Measurements from ENCODE around the gene CARTPT. TPM values are rescaled to one million over a fixed set of nuclear protein-coding genes. Genes with fewer than 3 reads are reported as not detected.

Gene CARTPT
- total and polyA plus RNA-seq, 7 experiments from 2014 or later, result not detected

- Histone ChIP-seq H3K27me3 (ENCODE audit: control insufficient read depth in 2 of 2, insufficient read depth in 2 of 2, low read length in 2 of 2) (no peaks in the 10 kb centered on the region), H3K4me3 (ENCODE audit: low read length) (no peak overlapping the region), H3K36me3 (ENCODE audit: control insufficient read depth in 2 of 3, insufficient read depth in 3 of 3, low read length in 3 of 3) (no peaks in the 10 kb centered on the region), H3K9me3 (ENCODE audit: control insufficient read depth in 2 of 3, low read length in 3 of 3) (peaks cover 0 to 5% (median 0%) of the 10 kb centered on the region in 3 experiments), H3K4me1 (ENCODE audit: control insufficient read depth in 2 of 2, insufficient read depth in 2 of 2, low read length in 2 of 2) (no peaks in the 10 kb centered on the region), H3K27ac (ENCODE audit: low read depth, low read length) (no peak overlapping the region)
- Mint-ChIP-seq H3K4me1 (no peaks in the 10 kb centered on the region), H3K36me3 (peaks cover 0 to 6% (median 0%) of the 10 kb centered on the region in 5 donors), H3K27ac (no peak overlapping the region), H3K27me3 (peaks cover 9 to 20% (median 14%) of the 10 kb centered on the region in 5 donors), H3K4me3 (no peak overlapping the region), H3K9me3 (peaks cover 0 to 15% (median 8%) of the 10 kb centered on the region in 11 donors)
- intact Hi-C loops (cut with micrococcal nuclease), result no loop called here
- ATAC-seq (no peak), DNase-seq (no peak)
- CTCF ChIA-PET, result no interaction called here
- POLR2A ChIA-PET, result no interaction called here
Observed at GRCh38 chr5:71743155-71743554, 24.1 kb downstream of the CARTPT start.

- intact Hi-C loops (cut with micrococcal nuclease), result no loop called here
- H3K27ac Mint-ChIP-seq, result no peak overlapping the region
- Histone ChIP-seq H3K36me3 (ENCODE audit: control insufficient read depth in 2 of 3, insufficient read depth in 3 of 3, low read length in 3 of 3) (no peaks in the 10 kb centered on the region), H3K27me3 (ENCODE audit: control insufficient read depth in 2 of 2, insufficient read depth in 2 of 2, low read length in 2 of 2) (no peaks in the 10 kb centered on the region), H3K4me3 (ENCODE audit: low read length) (no peak overlapping the region), H3K4me1 (ENCODE audit: control insufficient read depth in 2 of 2, insufficient read depth in 2 of 2, low read length in 2 of 2) (no peaks in the 10 kb centered on the region), H3K27ac (ENCODE audit: low read depth, low read length) (no peak overlapping the region), H3K9me3 (ENCODE audit: control insufficient read depth in 2 of 3, low read length in 3 of 3) (peaks cover 0 to 5% (median 0%) of the 10 kb centered on the region in 3 experiments)
- no peak overlapping the region for H3K4me3 Mint-ChIP-seq
- ATAC-seq, result no peak
- H3K4me1 Mint-ChIP-seq, result no peaks in the 10 kb centered on the region
- DNase-seq, result no peak
- ChIA-PET CTCF (interaction anchor here (0.6 kb wide), 1 partner anchor 319 kb away, joined by 5 read pairs; no protein-coding TSS in a partner anchor), POLR2A (no interaction called here)
- H3K27me3 Mint-ChIP-seq, result peaks cover 9 to 18% (median 13%) of the 10 kb centered on the region in 5 donors
- H3K9me3 Mint-ChIP-seq, result peaks cover 0 to 15% (median 8%) of the 10 kb centered on the region in 11 donors
- H3K36me3 Mint-ChIP-seq, result peaks cover 0 to 6% (median 0%) of the 10 kb centered on the region in 5 donors
Observed at GRCh38 chr5:71744009-71744790, 25.1 kb downstream of the CARTPT start.

- H3K36me3 ChIP-seq (ENCODE audit: control insufficient read depth in 2 of 3, insufficient read depth in 3 of 3, low read length in 3 of 3), result no peaks in the 10 kb centered on the region
- H3K27ac Mint-ChIP-seq, result no peak overlapping the region
- H3K4me3 ChIP-seq (ENCODE audit: low read length), result no peak overlapping the region
- H3K4me1 ChIP-seq (ENCODE audit: control insufficient read depth in 2 of 2, insufficient read depth in 2 of 2, low read length in 2 of 2), result no peaks in the 10 kb centered on the region
- no peak for ATAC-seq
- H3K36me3 Mint-ChIP-seq, result no peaks in the 10 kb centered on the region
- H3K27me3 Mint-ChIP-seq, result peaks cover 3 to 13% (median 9%) of the 10 kb centered on the region in 5 donors
- no peaks in the 10 kb centered on the region for H3K9me3 ChIP-seq (ENCODE audit: control insufficient read depth in 2 of 3, low read length in 3 of 3)
- H3K4me3 Mint-ChIP-seq, result no peak overlapping the region
- no peaks in the 10 kb centered on the region for H3K27me3 ChIP-seq (ENCODE audit: control insufficient read depth in 2 of 2, insufficient read depth in 2 of 2, low read length in 2 of 2)
- H3K27ac ChIP-seq (ENCODE audit: low read depth, low read length), result no peak overlapping the region
- POLR2A ChIA-PET, result no interaction called here
- no peak for DNase-seq
- no peaks in the 10 kb centered on the region for H3K4me1 Mint-ChIP-seq
- CTCF ChIA-PET, result no interaction called here
- intact Hi-C loops (cut with micrococcal nuclease), result no loop called here
- H3K9me3 Mint-ChIP-seq, result peaks cover 0 to 4% (median 0%) of the 10 kb centered on the region in 11 donors
Observed at GRCh38 chr5:71747182-71747581, 28.1 kb downstream of the CARTPT start.

GRCh38 chr5:71748360-71748759 lies 29.3 kb downstream of the CARTPT start:
- POLR2A ChIA-PET, result no interaction called here
- DNase-seq, result no peak
- Histone ChIP-seq H3K27ac (ENCODE audit: low read depth, low read length) (no peak overlapping the region), H3K4me3 (ENCODE audit: low read length) (no peak overlapping the region), H3K9me3 (ENCODE audit: control insufficient read depth in 2 of 3, low read length in 3 of 3) (no peaks in the 10 kb centered on the region), H3K4me1 (ENCODE audit: control insufficient read depth in 2 of 2, insufficient read depth in 2 of 2, low read length in 2 of 2) (no peaks in the 10 kb centered on the region), H3K36me3 (ENCODE audit: control insufficient read depth in 2 of 3, insufficient read depth in 3 of 3, low read length in 3 of 3) (no peaks in the 10 kb centered on the region), H3K27me3 (ENCODE audit: control insufficient read depth in 2 of 2, insufficient read depth in 2 of 2, low read length in 2 of 2) (no peaks in the 10 kb centered on the region)
- intact Hi-C loops (cut with micrococcal nuclease), result no loop called here
- Mint-ChIP-seq H3K4me3 (no peak overlapping the region), H3K9me3 (peaks cover 0 to 4% (median 0%) of the 10 kb centered on the region in 11 donors), H3K27ac (no peak overlapping the region), H3K36me3 (no peaks in the 10 kb centered on the region), H3K27me3 (peaks cover 3 to 12% (median 10%) of the 10 kb centered on the region in 5 donors), H3K4me1 (no peaks in the 10 kb centered on the region)
- CTCF ChIA-PET, result no interaction called here
- ATAC-seq, result no peak

- POLR2A ChIA-PET, result no interaction called here
- H3K27ac ChIP-seq (ENCODE audit: low read depth, low read length), result no peak overlapping the region
Observed at GRCh38 chr5:71751422-71751821, 32.3 kb downstream of the CARTPT start.

GRCh38 chr5:71752441-71753190 lies 33.5 kb downstream of the CARTPT start:
- no peak overlapping the region for H3K27ac ChIP-seq (ENCODE audit: low read depth, low read length)
- no peak for ATAC-seq
- H3K9me3 Mint-ChIP-seq, result no peaks in the 10 kb centered on the region
- H3K27ac Mint-ChIP-seq, result no peak overlapping the region
- no peaks in the 10 kb centered on the region for H3K9me3 ChIP-seq (ENCODE audit: control insufficient read depth in 2 of 3, low read length in 3 of 3)
- H3K36me3 Mint-ChIP-seq, result no peaks in the 10 kb centered on the region
- H3K4me3 ChIP-seq (ENCODE audit: low read length), result no peak overlapping the region
- H3K27me3 ChIP-seq (ENCODE audit: control insufficient read depth in 2 of 2, insufficient read depth in 2 of 2, low read length in 2 of 2), result no peaks in the 10 kb centered on the region
- intact Hi-C loops (cut with micrococcal nuclease), result no loop called here
- H3K4me3 Mint-ChIP-seq, result no peak overlapping the region
- H3K27me3 Mint-ChIP-seq, result peaks cover 0 to 5% (median 0%) of the 10 kb centered on the region in 5 donors
- no peaks in the 10 kb centered on the region for H3K36me3 ChIP-seq (ENCODE audit: control insufficient read depth in 2 of 3, insufficient read depth in 3 of 3, low read length in 3 of 3)
- DNase-seq, result no peak
- ChIA-PET POLR2A (no interaction called here), CTCF (no interaction called here)
- no peaks in the 10 kb centered on the region for H3K4me1 ChIP-seq (ENCODE audit: control insufficient read depth in 2 of 2, insufficient read depth in 2 of 2, low read length in 2 of 2)
- peaks cover 1 to 8% (median 5%) of the 10 kb centered on the region in 7 donors for H3K4me1 Mint-ChIP-seq

More at GRCh38 chr5:71751422-71751821, 32.3 kb downstream of the CARTPT start:
- ATAC-seq, result no peak
- no peaks in the 10 kb centered on the region for H3K4me1 Mint-ChIP-seq
- intact Hi-C loops (cut with micrococcal nuclease), result no loop called here
- Histone ChIP-seq H3K27me3 (ENCODE audit: control insufficient read depth in 2 of 2, insufficient read depth in 2 of 2, low read length in 2 of 2) (no peaks in the 10 kb centered on the region), H3K36me3 (ENCODE audit: control insufficient read depth in 2 of 3, insufficient read depth in 3 of 3, low read length in 3 of 3) (no peaks in the 10 kb centered on the region), H3K4me1 (ENCODE audit: control insufficient read depth in 2 of 2, insufficient read depth in 2 of 2, low read length in 2 of 2) (no peaks in the 10 kb centered on the region), H3K4me3 (ENCODE audit: low read length) (no peak overlapping the region), H3K9me3 (ENCODE audit: control insufficient read depth in 2 of 3, low read length in 3 of 3) (no peaks in the 10 kb centered on the region)
- no peak for DNase-seq
- peaks cover 0 to 10% (median 0%) of the 10 kb centered on the region in 5 donors for H3K27me3 Mint-ChIP-seq
- no peak overlapping the region for H3K4me3 Mint-ChIP-seq
- H3K27ac Mint-ChIP-seq, result no peak overlapping the region
- H3K9me3 Mint-ChIP-seq, result no peaks in the 10 kb centered on the region
- CTCF ChIA-PET, result no interaction called here
- no peaks in the 10 kb centered on the region for H3K36me3 Mint-ChIP-seq

Measured in naive thymus-derived CD4-positive, alpha-beta T cell (primary cell).